Upper lobe of right lung (tissue), 1 donor: ENCODE measurements around the gene GIMAP5. TPM values are rescaled to one million over a fixed set of nuclear protein-coding genes. Genes with fewer than 3 reads are reported as not detected.
A peak's percentile ranks its signal among the peaks of the same experiment; 100 is the strongest.

Experiments
- ATAC-seq: fragments of 200-7000 bp; cut with Tn5 transposase; one replicate; pipeline ENCODE4 v1.9.1; 2020; ENCODE audit warnings: mild to moderate bottlenecking, moderate library complexity
- DNase-seq: peaks from one replicate; pipeline ENCODE4 v3.0.0-alpha.2; 2020
- H3K27ac ChIP-seq: fragments of 200-600 bp; one replicate; pipeline ENCODE4 v1.8.0; 2022
- H3K27me3 ChIP-seq: fragments of 200-600 bp; one replicate; pipeline ENCODE4 v1.8.0; 2022; ENCODE audit warnings: mild to moderate bottlenecking
- H3K36me3 ChIP-seq: fragments of 200-600 bp; one replicate; pipeline ENCODE4 v1.8.0; 2022
- H3K4me1 ChIP-seq: fragments of 200-600 bp; one replicate; pipeline ENCODE4 v1.8.0; 2022
- H3K4me3 ChIP-seq: fragments of 200-600 bp; one replicate; pipeline ENCODE4 v1.8.0; 2022; ENCODE audit warnings: mild to moderate bottlenecking
- H3K9me3 ChIP-seq: fragments of 200-600 bp; one replicate; pipeline ENCODE4 v1.8.0; 2022
- CTCF ChIP-seq: fragments of 200-600 bp; IDR thresholded peaks from one replicate; pipeline ENCODE4 v1.8.0; 2022; ENCODE audit warnings: antibody characterized with exemption
- intact Hi-C: fragments of 100-400 bp; cut with DNase I; formaldehyde crosslinking; loops from one replicate; pipeline ENCODE4 v1.11.0; 2022
- total RNA-seq: library from RNA; stranded (reverse); fragmentation: NEBNext Ultra II Directional; extraction: Animal tissue kit (Norgen Biotek cat#: 25700); gene quantifications from one replicate; pipeline ENCODE4 v1.2.1, GENCODE V29; 2021
- donor health status: DM: no; HTN: yes; CAD: no; lungs with severe emphysema.

Gene GIMAP5
- total RNA-seq, 1 donor from 2014 or later, result 41.8 TPM

GRCh38 chr7:150719960-150720891 is 17.0 kb upstream of the GIMAP5 start:
- DNase-seq (no peak), ATAC-seq (no peak)
- intact Hi-C loops, result no loop called here
- peaks cover 9% of the 10 kb centered on the region for H3K4me1 ChIP-seq
- H3K9me3 ChIP-seq, result no peaks in the 10 kb centered on the region
- H3K36me3 ChIP-seq, result peaks cover 13% of the 10 kb centered on the region
- TF ChIP-seq CTCF, result no peak
- H3K27me3 ChIP-seq, result no peaks in the 10 kb centered on the region
- H3K4me3 ChIP-seq, result no peak overlapping the region
- no peak overlapping the region for H3K27ac ChIP-seq

- peak overlapping the region; percentile 42 for H3K27ac ChIP-seq
These were observed 15.2 kb upstream of the GIMAP5 start for GRCh38 chr7:150721970-150722373.

DNA sequence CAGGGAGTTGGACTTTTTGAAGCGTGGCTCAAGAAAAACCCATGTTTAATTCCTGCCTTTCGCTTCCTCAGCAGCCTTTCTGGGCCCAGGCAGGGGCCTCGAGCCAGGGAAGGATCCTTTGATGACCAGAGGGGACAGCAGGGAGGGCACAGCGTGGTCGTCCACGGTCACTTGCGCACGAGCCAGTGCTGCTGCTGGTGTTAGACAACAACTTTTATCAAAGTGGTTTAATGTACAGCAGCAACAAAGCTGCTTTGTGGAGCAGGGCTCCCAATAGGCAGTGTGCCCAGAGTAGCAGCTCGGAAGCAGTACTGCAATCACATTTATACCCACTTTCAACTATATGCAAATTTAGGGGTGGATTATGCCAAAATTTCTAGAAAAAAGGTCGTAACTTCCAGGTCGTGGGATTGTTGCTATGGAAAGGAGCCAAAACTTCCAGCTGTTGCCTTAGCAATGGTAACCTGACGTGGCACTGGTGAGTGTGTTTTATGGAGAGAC is 14.7 kb upstream of the GIMAP5 start:
- no peaks in the 10 kb centered on the region for H3K9me3 ChIP-seq
- peaks cover 9% of the 10 kb centered on the region for H3K4me1 ChIP-seq
- intact Hi-C loops, result no loop called here
- no peaks in the 10 kb centered on the region for H3K27me3 ChIP-seq
- H3K27ac ChIP-seq, result peak overlapping the region; percentile 42
- H3K4me3 ChIP-seq, result no peak overlapping the region
- H3K36me3 ChIP-seq, result peaks cover 13% of the 10 kb centered on the region
- no peak for DNase-seq
- ATAC-seq, result no peak
- TF ChIP-seq CTCF, result no peak

More at GRCh38 chr7:150721970-150722373, 15.2 kb upstream of the GIMAP5 start:
- Histone ChIP-seq H3K27me3 (no peaks in the 10 kb centered on the region), H3K4me3 (no peak overlapping the region), H3K36me3 (peaks cover 13% of the 10 kb centered on the region), H3K4me1 (peaks cover 9% of the 10 kb centered on the region), H3K9me3 (no peaks in the 10 kb centered on the region)
- no peak for TF ChIP-seq CTCF
- intact Hi-C loops, result no loop called here
- DNase-seq (no peak), ATAC-seq (no peak)

DNA sequence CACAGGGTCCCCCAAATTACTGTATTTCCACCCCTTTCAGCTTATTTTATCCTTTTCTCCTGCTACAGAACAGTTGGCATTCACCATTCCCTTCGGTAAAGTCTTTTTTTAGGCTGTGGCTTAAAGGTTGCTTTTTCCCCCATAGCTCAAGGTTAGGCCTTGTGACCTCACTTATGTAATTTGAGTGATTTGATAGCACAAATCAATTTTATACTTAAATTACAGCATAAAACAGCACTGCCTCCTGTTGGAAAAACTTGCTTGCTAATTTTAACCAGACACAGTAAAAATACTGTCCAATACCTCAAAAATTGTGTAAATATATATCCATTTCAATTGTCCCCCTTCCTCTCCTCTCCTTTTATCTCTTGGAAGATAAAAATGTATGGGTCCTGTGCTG is 13.8 kb upstream of the GIMAP5 start:
- ATAC-seq, result no peak
- no peaks in the 10 kb centered on the region for H3K27me3 ChIP-seq
- no peak overlapping the region for H3K4me3 ChIP-seq
- peaks cover 7% of the 10 kb centered on the region for H3K4me1 ChIP-seq
- TF ChIP-seq CTCF, result no peak
- H3K27ac ChIP-seq, result no peak overlapping the region
- peaks cover 13% of the 10 kb centered on the region for H3K36me3 ChIP-seq
- H3K9me3 ChIP-seq, result no peaks in the 10 kb centered on the region
- intact Hi-C loops, result no loop called here
- DNase-seq, result no peak

DNA sequence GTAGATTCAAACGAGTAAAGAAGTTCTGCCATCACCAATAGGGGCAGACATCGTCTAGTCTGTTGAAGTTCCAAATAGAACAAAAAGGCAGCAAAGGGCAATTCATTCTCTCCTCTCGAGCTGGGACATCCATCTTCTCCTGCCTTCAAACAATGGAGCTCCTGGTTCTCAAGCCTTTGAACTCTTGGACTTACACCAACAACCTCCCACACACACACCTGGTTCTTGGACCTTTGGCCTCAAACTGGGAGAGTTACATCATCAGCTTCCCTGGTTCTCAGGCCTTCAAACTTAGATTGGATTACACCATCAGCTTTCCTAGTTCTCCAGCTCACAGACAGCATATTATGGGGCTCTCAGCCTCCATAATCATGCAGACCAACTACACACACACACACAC is 9.8 kb upstream of the GIMAP5 start:
- ATAC-seq (no peak), DNase-seq (no peak)
- no peak overlapping the region for H3K27ac ChIP-seq
- no peaks in the 10 kb centered on the region for H3K36me3 ChIP-seq
- no peaks in the 10 kb centered on the region for H3K9me3 ChIP-seq
- intact Hi-C loops, result no loop called here
- no peak overlapping the region for H3K4me3 ChIP-seq
- H3K4me1 ChIP-seq, result no peaks in the 10 kb centered on the region
- TF ChIP-seq CTCF, result no peak
- no peaks in the 10 kb centered on the region for H3K27me3 ChIP-seq
